GM18951 (cell line): Measurements from ENCODE around the gene ITPKC.

Source experiments
- POLR2A ChIP-seq: IDR thresholded peaks from 4 replicates; pipeline ENCODE4 v1.6.1; 2011; ENCODE audit warnings: mild to moderate bottlenecking; ENCODE audit not compliant: insufficient read length, insufficient read depth; ENCODE audit errors: extremely low read depth
- in situ Hi-C: fragments of 300-500 bp; cut with MboI; formaldehyde crosslinking; loops from one replicate; pipeline ENCODE4 v1.12.0; 2022; ENCODE audit warnings: low sequenced_read_pairs, mixed read lengths, inconsistent platforms; ENCODE audit not compliant: unreplicated experiment

The ITPKC gene

GRCh38 chr19:40716482-40717324, at the start of gene ITPKC, which contains the start of gene COQ8B:
Gene ITPKC (plus strand): TSS chr19:40717112. CDS start chr19:40717136, 24 bp downstream.
Gene COQ8B (minus strand): TSS chr19:40716886. CDS start chr19:40714632, 2,254 bp downstream.
- in situ Hi-C loops, result no loop called here
- TF ChIP-seq POLR2A, result peak; percentile 55

GRCh38 chr19:40667602-40668001, 49.3 kb upstream of the ITPKC start:
- in situ Hi-C loops, result loop anchor here (25.0 kb wide), 1 partner anchor 470 kb away; no protein-coding TSS in a partner anchor
- TF ChIP-seq POLR2A, result no peak

GRCh38 chr19:40668991-40669614, 47.8 kb upstream of the ITPKC start:
- in situ Hi-C loops, result loop anchor here (25.0 kb wide), 1 partner anchor 468 kb away; no protein-coding TSS in a partner anchor
- no peak for TF ChIP-seq POLR2A

GRCh38 chr19:40671404-40671803, 45.5 kb upstream of the ITPKC start:
- TF ChIP-seq POLR2A, result no peak
- in situ Hi-C loops, result loop anchor here (5.0 to 25.0 kb wide), 2 partner anchors 146 to 466 kb away; no protein-coding TSS in a partner anchor

- in situ Hi-C loops, result loop anchor here (5.0 to 25.0 kb wide), 2 partner anchors 145 to 465 kb away; no protein-coding TSS in a partner anchor
- TF ChIP-seq POLR2A, result no peak
Observed at GRCh38 chr19:40672038-40672437, 44.9 kb upstream of the ITPKC start.

GRCh38 chr19:40672573-40673299, 44.2 kb upstream of the ITPKC start:
- in situ Hi-C loops, result loop anchor here (5.0 to 25.0 kb wide), 2 partner anchors 145 to 465 kb away; no protein-coding TSS in a partner anchor
- no peak for TF ChIP-seq POLR2A

GRCh38 chr19:40673397-40673796, 43.5 kb upstream of the ITPKC start:
- in situ Hi-C loops, result loop anchor here (5.0 to 25.0 kb wide), 2 partner anchors 144 to 464 kb away; no protein-coding TSS in a partner anchor
- no peak for TF ChIP-seq POLR2A

GRCh38 chr19:40674291-40674690, 42.6 kb upstream of the ITPKC start:
- no peak for TF ChIP-seq POLR2A
- in situ Hi-C loops, result loop anchor here (5.0 to 25.0 kb wide), 2 partner anchors 143 to 463 kb away; no protein-coding TSS in a partner anchor

- in situ Hi-C loops, result no loop called here
- TF ChIP-seq POLR2A, result no peak
Observed at GRCh38 chr19:40677156-40677555, 39.8 kb upstream of the ITPKC start.

- in situ Hi-C loops, result no loop called here
- TF ChIP-seq POLR2A, result no peak
Observed at GRCh38 chr19:40681039-40681438, 35.9 kb upstream of the ITPKC start.

- in situ Hi-C loops, result no loop called here
Observed at GRCh38 chr19:40682431-40682964, 34.4 kb upstream of the ITPKC start.

GRCh38 chr19:40683437-40683836, 33.5 kb upstream of the ITPKC start:
- TF ChIP-seq POLR2A, result no peak
- in situ Hi-C loops, result no loop called here

More at GRCh38 chr19:40682431-40682964, 34.4 kb upstream of the ITPKC start:
- TF ChIP-seq POLR2A, result no peak
